ENCODE results near the gene STRAP. TPM values are rescaled to one million over a fixed set of nuclear protein-coding genes. Genes with fewer than 3 reads are reported as not detected.

STRAP gene
- total RNA-seq, 1 donor from 2014 or later, result 109 TPM

DNA sequence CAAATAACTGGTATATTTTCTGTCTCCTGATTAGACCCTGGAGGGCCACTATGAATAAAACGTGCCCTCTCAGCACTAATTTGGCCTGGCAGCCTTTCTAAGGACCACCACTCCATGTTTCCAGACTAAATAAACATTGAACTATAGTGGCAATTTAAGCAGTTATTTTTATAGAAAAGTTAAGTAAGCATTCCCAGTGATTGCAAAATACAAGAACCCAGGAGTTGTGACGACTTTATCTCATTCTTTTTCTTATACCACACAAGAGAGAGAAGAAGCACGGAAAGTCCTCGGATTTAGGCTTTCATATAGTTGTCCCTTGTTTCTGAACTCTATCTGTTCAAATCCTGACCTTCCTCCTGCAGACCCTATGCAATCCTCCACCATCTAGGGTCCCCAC lies 23.1 kb upstream of the STRAP start:
- TF ChIP-seq, protein P1, sequence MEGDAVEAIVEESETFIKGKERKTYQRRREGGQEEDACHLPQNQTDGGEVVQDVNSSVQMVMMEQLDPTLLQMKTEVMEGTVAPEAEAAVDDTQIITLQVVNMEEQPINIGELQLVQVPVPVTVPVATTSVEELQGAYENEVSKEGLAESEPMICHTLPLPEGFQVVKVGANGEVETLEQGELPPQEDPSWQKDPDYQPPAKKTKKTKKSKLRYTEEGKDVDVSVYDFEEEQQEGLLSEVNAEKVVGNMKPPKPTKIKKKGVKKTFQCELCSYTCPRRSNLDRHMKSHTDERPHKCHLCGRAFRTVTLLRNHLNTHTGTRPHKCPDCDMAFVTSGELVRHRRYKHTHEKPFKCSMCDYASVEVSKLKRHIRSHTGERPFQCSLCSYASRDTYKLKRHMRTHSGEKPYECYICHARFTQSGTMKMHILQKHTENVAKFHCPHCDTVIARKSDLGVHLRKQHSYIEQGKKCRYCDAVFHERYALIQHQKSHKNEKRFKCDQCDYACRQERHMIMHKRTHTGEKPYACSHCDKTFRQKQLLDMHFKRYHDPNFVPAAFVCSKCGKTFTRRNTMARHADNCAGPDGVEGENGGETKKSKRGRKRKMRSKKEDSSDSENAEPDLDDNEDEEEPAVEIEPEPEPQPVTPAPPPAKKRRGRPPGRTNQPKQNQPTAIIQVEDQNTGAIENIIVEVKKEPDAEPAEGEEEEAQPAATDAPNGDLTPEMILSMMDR (IDR thresholded peaks at IDR 0.05; ENCODE audit: unreplicated experiment), result no peak
- Mint-ChIP-seq H3K27ac (no peak overlapping the region), H3K4me3 (no peak overlapping the region), H3K9me3 (peaks cover 5% of the 10 kb centered on the region), H3K36me3 (no peaks in the 10 kb centered on the region), H3K27me3 (ENCODE audit: low read depth) (no peaks in the 10 kb centered on the region), H3K4me1 (peaks cover 13% of the 10 kb centered on the region)
- no peak for DNase-seq (ENCODE audit: low spot score in 2 of 2, unreplicated experiment in 2 of 2)

DNA sequence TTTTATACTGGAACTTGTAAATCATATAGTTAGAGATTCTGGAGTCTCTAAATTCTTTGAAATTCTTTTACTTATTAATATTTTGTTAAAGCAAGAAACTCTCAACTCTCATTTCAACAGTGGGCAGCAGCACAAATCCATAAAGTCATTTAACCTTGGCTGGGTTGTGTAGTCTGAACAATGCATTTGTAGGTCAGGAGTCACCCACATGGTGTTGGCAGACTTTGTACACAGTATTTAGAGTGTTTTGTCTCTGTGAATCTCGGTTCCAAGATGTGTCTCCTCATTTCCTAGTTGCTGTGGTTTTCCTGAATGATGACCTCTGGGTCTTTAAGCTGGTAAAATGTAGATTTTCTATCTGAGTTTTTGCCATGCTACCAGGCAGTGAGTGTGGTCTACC lies 20.8 kb upstream of the STRAP start:
- Mint-ChIP-seq H3K36me3 (no peaks in the 10 kb centered on the region), H3K27me3 (ENCODE audit: low read depth) (no peaks in the 10 kb centered on the region), H3K4me3 (no peak overlapping the region), H3K9me3 (peaks cover 5% of the 10 kb centered on the region), H3K4me1 (peaks cover 7% of the 10 kb centered on the region), H3K27ac (no peak overlapping the region)
- no peak for DNase-seq (ENCODE audit: low spot score in 2 of 2, unreplicated experiment in 2 of 2)
- TF ChIP-seq, protein P1 (IDR thresholded peaks at IDR 0.05; ENCODE audit: unreplicated experiment), result no peak

DNA sequence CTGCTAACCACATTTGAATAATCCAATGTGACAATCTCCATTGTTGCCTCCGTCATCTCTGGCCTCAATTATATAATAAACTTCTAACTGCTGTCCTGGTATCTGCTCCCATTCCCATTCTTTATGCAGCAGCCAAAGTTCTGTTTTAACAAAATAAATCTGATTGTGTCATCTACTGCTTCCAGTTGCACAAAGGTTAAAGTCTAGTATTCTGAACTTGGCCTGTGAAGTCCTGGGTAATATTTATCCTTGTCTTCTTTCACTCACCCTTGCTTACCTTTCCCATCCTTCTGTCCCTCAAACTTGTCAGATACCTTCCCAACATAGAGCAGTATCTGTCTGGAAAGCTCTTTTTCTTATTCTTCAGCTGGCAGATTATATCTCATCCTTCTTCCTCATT lies 19.3 kb upstream of the STRAP start:
- H3K27me3 Mint-ChIP-seq (ENCODE audit: low read depth), result no peaks in the 10 kb centered on the region
- no peak for DNase-seq (ENCODE audit: low spot score in 2 of 2, unreplicated experiment in 2 of 2)
- peaks cover 5% of the 10 kb centered on the region for H3K9me3 Mint-ChIP-seq
- H3K4me1 Mint-ChIP-seq, result peaks cover 4% of the 10 kb centered on the region
- no peak overlapping the region for H3K27ac Mint-ChIP-seq
- no peaks in the 10 kb centered on the region for H3K36me3 Mint-ChIP-seq
- no peak overlapping the region for H3K4me3 Mint-ChIP-seq
- TF ChIP-seq, protein P1 (IDR thresholded peaks at IDR 0.05; ENCODE audit: unreplicated experiment), result no peak

DNA sequence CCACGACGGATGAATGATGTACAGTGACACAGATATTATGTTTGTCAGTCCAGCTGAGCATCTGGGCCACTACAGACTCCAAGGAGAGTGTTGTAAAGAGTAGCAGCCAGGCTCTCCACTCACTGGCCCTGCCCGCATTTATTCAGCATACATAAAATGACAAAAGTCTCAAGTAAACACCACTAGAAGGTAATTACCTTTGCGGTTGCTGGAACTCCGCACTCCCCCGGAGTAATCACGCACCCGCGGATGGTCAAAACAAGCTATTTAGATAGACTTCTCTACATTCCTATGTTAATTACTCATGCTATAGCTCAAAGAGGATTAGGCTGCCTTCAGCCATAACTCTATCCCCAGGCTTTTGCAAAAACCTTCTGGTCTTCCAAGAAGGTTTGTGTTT lies 18.8 kb upstream of the STRAP start:
- Mint-ChIP-seq H3K27ac (no peak overlapping the region), H3K27me3 (ENCODE audit: low read depth) (no peaks in the 10 kb centered on the region), H3K9me3 (peaks cover 5% of the 10 kb centered on the region), H3K4me1 (peaks cover 4% of the 10 kb centered on the region), H3K4me3 (no peak overlapping the region), H3K36me3 (no peaks in the 10 kb centered on the region)
- TF ChIP-seq, protein P1 (IDR thresholded peaks at IDR 0.05; ENCODE audit: unreplicated experiment), result no peak
- DNase-seq (ENCODE audit: low spot score in 2 of 2, unreplicated experiment in 2 of 2), result no peak

DNA sequence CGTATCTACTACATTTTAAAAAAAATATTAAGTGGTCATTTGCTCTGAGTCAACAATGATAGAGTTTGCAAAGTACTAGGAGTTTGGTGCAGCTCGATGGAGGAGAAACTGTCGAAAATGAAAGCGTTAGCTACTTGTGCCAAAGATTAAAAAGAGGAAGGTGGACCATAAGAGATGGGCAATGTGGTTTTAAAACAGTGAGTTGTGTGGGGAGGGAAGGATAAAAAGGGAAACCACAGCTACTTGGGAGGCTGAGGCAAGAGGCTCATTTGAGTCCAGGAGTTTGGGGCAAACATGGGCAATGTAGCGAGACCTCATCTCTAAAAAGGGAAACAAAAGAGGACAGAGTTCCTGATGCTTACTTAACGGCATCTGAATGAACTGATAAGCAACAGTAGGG lies 18.2 kb upstream of the STRAP start:
- H3K36me3 Mint-ChIP-seq, result no peaks in the 10 kb centered on the region
- DNase-seq (ENCODE audit: low spot score in 2 of 2, unreplicated experiment in 2 of 2), result no peak
- TF ChIP-seq, protein P1 (IDR thresholded peaks at IDR 0.05; ENCODE audit: unreplicated experiment), result no peak
- no peak overlapping the region for H3K27ac Mint-ChIP-seq
- no peaks in the 10 kb centered on the region for H3K27me3 Mint-ChIP-seq (ENCODE audit: low read depth)
- H3K9me3 Mint-ChIP-seq, result peaks cover 5% of the 10 kb centered on the region
- H3K4me1 Mint-ChIP-seq, result peaks cover 4% of the 10 kb centered on the region
- no peak overlapping the region for H3K4me3 Mint-ChIP-seq

DNA sequence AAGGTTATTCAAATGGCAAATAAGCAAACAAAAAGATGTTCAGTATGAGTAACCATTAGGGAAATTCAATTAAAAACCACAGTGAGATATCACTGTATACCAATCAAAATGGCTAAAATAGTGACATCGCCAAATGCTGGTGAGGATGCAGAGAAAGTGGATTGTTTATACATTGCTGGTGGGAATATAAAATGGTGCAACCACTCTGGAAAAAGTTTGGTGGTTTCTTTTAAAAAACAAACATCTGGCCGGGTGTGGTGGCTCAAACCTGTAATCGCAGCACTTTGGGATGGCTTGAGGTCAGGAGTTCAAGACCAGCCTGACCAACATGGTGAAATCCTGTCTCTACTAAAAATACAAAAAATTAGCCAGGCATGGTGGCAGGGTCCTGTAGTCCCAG lies 14.0 kb upstream of the STRAP start:
- DNase-seq (ENCODE audit: low spot score in 2 of 2, unreplicated experiment in 2 of 2), result no peak
- Mint-ChIP-seq H3K27ac (no peak overlapping the region), H3K9me3 (peaks cover 5% of the 10 kb centered on the region), H3K4me1 (peaks cover 2% of the 10 kb centered on the region), H3K36me3 (no peaks in the 10 kb centered on the region), H3K4me3 (no peak overlapping the region), H3K27me3 (ENCODE audit: low read depth) (no peaks in the 10 kb centered on the region)
- TF ChIP-seq, protein P1 (IDR thresholded peaks at IDR 0.05; ENCODE audit: unreplicated experiment), result no peak

All from mesothelial cell of epicardium (in vitro differentiated cells).